ENCODE measurements around the gene IMPA2. TPM values are rescaled to one million over a fixed set of nuclear protein-coding genes. Genes with fewer than 3 reads are reported as not detected.

Gene IMPA2
- total and polyA plus RNA-seq, 10 of the 15 experiments (the other 5 are each of a cell fraction or from before 2014, with no cell fraction given), result 0.24 to 21.0 (median 11.4) TPM

DNA sequence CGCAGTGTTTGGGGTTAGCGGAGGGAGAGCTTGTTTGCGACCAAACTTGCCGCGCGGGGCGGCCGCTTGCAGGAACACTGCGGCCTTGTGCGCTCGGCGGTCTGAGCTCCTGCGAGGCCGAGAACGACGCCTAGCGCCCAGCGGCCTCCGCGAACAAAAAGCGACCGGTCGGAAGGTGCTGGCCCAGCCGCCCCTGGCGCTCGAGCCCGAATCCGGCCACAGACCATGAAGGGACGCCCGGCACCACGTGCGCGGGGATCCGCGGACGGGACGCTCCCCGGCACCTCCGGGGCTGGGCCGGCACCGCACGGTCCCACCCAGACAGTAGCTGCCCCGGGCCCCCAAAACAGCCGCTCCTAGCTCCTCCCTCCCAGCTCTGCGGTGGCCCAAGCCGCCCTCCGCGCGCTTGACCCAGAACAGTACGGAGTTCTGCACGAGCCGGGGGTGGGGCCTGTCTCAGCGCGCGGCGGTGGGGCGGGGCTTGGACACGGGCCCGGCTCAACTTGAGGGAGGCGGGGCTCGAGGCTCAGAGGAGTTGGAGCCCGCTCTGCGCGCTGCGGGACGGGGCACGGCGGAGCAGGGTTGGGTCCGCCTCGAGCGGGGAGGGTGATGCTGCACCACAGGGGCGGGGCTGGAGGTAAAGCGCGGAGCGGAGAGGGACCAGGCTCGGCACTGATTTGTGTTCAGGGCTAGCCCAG lies 664 bp upstream of the IMPA2 start (continued):
- TF ChIP-seq CHD1 (IDR thresholded peaks at IDR 0.05; ENCODE audit: low read depth, low read length), result no peak
- no peak for TF ChIP-seq EP300 (IDR thresholded peaks at IDR 0.05; ENCODE audit: borderline replicate concordance in 1 of 2, control insufficient read depth in 1 of 2, low read depth in 2 of 2, low read length in 2 of 2)
- TF ChIP-seq SMAD5 (IDR thresholded peaks at IDR 0.05; ENCODE audit: low read depth), result no peak
- no peak for TF ChIP-seq TCF12 (IDR thresholded peaks at IDR 0.05; ENCODE audit: low read depth, low read length)
- no peak for TF ChIP-seq ASH2L (IDR thresholded peaks at IDR 0.05; ENCODE audit: borderline replicate concordance, low read depth)
- TF ChIP-seq CEBPZ (IDR thresholded peaks at IDR 0.05; ENCODE audit: low read depth, low read length), result no peak
- no peak for TF ChIP-seq PRDM15 (CRISPR knock-in tag; IDR thresholded peaks at IDR 0.05)
- no peak for TF ChIP-seq BCL11A (IDR thresholded peaks at IDR 0.05; ENCODE audit: low read depth, low read length)
- TF ChIP-seq ZBTB4 (CRISPR knock-in tag; IDR thresholded peaks at IDR 0.05), result no peak
- no peak for TF ChIP-seq LARP7 (IDR thresholded peaks at IDR 0.05)
- TF ChIP-seq, protein P1, sequence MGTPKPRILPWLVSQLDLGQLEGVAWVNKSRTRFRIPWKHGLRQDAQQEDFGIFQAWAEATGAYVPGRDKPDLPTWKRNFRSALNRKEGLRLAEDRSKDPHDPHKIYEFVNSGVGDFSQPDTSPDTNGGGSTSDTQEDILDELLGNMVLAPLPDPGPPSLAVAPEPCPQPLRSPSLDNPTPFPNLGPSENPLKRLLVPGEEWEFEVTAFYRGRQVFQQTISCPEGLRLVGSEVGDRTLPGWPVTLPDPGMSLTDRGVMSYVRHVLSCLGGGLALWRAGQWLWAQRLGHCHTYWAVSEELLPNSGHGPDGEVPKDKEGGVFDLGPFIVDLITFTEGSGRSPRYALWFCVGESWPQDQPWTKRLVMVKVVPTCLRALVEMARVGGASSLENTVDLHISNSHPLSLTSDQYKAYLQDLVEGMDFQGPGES (IDR thresholded peaks at IDR 0.05), result no peak
- no peak for TF ChIP-seq CHD2 (IDR thresholded peaks at IDR 0.05; ENCODE audit: borderline replicate concordance, low read depth, low read length)
- TF ChIP-seq RCOR1 (conservative IDR thresholded peaks at IDR 0.05; ENCODE audit: low read depth, low read length), result no peak
- TF ChIP-seq FOXM1 (IDR thresholded peaks at IDR 0.05; ENCODE audit: low read depth, low read length), result no peak
- no peak for TF ChIP-seq HCFC1 (IDR thresholded peaks at IDR 0.05; ENCODE audit: low read length)
- no peak for TF ChIP-seq RFX5 (IDR thresholded peaks at IDR 0.05; ENCODE audit: low read depth, low read length)
- TF ChIP-seq, protein P2, sequence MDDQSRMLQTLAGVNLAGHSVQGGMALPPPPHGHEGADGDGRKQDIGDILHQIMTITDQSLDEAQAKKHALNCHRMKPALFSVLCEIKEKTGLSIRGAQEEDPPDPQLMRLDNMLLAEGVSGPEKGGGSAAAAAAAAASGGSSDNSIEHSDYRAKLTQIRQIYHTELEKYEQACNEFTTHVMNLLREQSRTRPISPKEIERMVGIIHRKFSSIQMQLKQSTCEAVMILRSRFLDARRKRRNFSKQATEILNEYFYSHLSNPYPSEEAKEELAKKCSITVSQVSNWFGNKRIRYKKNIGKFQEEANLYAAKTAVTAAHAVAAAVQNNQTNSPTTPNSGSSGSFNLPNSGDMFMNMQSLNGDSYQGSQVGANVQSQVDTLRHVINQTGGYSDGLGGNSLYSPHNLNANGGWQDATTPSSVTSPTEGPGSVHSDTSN (IDR thresholded peaks at IDR 0.05; ENCODE audit: insufficient replicate concordance, low read depth, low read length), result no peak

Data from GM12878 (cell line).